HepG2 (cell line): ENCODE measurements around the gene PREX1. TPM values are rescaled to one million over a fixed set of nuclear protein-coding genes. Genes with fewer than 3 reads are reported as not detected.

Experiments used
- ATAC-seq: fragments of 200-7000 bp; cut with Tn5 transposase; 3 replicates; pipeline ENCODE4 v1.9.1; 2020; ENCODE audit warnings: mild to moderate bottlenecking, moderate library complexity
- BruUV-seq: library from RNA; stranded (reverse); fragments of 400-500 nt; replicated peaks from 2 replicates; lab custom pipeline; 2021; lab: Mats Ljungman, UMichigan
- CTCF ChIA-PET: fragments of 300-600 bp; formaldehyde crosslinking; extraction: SDS; loops from one replicate; lab custom pipeline; 2021; ENCODE audit warnings: low total read pairs, inconsistent platforms, low intra/inter-chr PET ratio; lab: Yijun Ruan, JAX
- POLR2A ChIA-PET: fragments of 350-600 bp; sonication (Branson Sonifier 250); formaldehyde crosslinking; loops from one replicate; lab custom pipeline; 2020; ENCODE audit warnings: antibody characterized with exemption, inconsistent platforms; lab: Yijun Ruan, JAX
- DNase-seq: peaks from one replicate; pipeline ENCODE4 v3.0.0-alpha.2; 2015; ENCODE audit warnings: low spot score
- FAIRE-seq: peaks from 3 replicates; lab custom pipeline; 2011; peaks lifted over from hg19 to GRCh38; lab: Jason Lieb, UNC
- H2AFZ ChIP-seq: one replicate; pipeline ENCODE4 v1.6.1; 2011; ENCODE audit warnings: low read length, inconsistent platforms
- H3K27ac ChIP-seq: fragments of 300-600 bp; 3 replicates; pipeline ENCODE4 v1.8.0; 2011; ENCODE audit warnings: mixed run types, mild to moderate bottlenecking, mixed read lengths, low read length, inconsistent platforms; ENCODE audit not compliant: insufficient read depth; ENCODE audit errors: extremely low read length
- H3K27me3 ChIP-seq, 2 experiments: fragments of 200-600 bp in 1 of 2; 2 replicates in 1 of 2; 3 replicates in 1 of 2; pipeline versions ENCODE4 v1.6.0 to v1.8.0; 2011; ENCODE audit warnings: low read length in 2 of 2, mild to moderate bottlenecking in 2 of 2, moderate library complexity in 2 of 2, inconsistent platforms in 1 of 2; ENCODE audit not compliant: insufficient read depth in 2 of 2, control insufficient read depth in 1 of 2
- H3K36me3 ChIP-seq, 2 experiments: fragments of 200-600 bp in 1 of 2; replicated peaks in 1 of 2; 2 replicates in 1 of 2; 3 replicates in 1 of 2; pipeline versions ENCODE4 v1.5.1 to v1.8.0; 2011; ENCODE audit warnings: low read length in 2 of 2, inconsistent platforms in 1 of 2; ENCODE audit not compliant: insufficient read depth in 2 of 2, control insufficient read depth in 1 of 2
- H3K4me1 ChIP-seq: 2 replicates; pipeline ENCODE4 v1.5.1; 2012; ENCODE audit warnings: low read length, inconsistent platforms; ENCODE audit not compliant: insufficient read depth
- H3K4me2 ChIP-seq: 2 replicates; pipeline ENCODE4 v1.6.0; 2011; ENCODE audit warnings: low read depth, low read length, inconsistent platforms
- H3K4me3 ChIP-seq, 3 experiments: fragments of 200-600 bp in 1 of 3; sonication (generic), shearing (Covaris generic) in 1 of 3; replicated peaks in 1 of 3; 2 replicates each; pipeline ENCODE4 v1.5.1; 2011 to 2016; ENCODE audit warnings: low read length in 3 of 3, inconsistent platforms in 2 of 3, low read depth in 2 of 3, mild to moderate bottlenecking in 2 of 3, control low read depth in 1 of 3, mixed read lengths in 1 of 3; ENCODE audit not compliant: insufficient read depth in 1 of 3
- H3K79me2 ChIP-seq: one replicate; pipeline ENCODE4 v1.6.1; 2011; ENCODE audit warnings: low read length, inconsistent platforms; ENCODE audit not compliant: insufficient read depth
- H3K9ac ChIP-seq: 2 replicates; pipeline ENCODE4 v1.6.0; 2011; ENCODE audit warnings: mild to moderate bottlenecking, low read depth, low read length, inconsistent platforms; ENCODE audit not compliant: insufficient read depth
- H3K9me3 ChIP-seq: 2 replicates; pipeline ENCODE4 v1.5.1; 2012; ENCODE audit warnings: mild to moderate bottlenecking, low read length
- H4K20me1 ChIP-seq: 2 replicates; pipeline ENCODE4 v1.6.0; 2011; ENCODE audit warnings: inconsistent platforms, mild to moderate bottlenecking, low read length, moderate library complexity; ENCODE audit not compliant: insufficient read depth
- ATF7-NPFF ChIP-seq: sonication (generic); formaldehyde crosslinking; IDR thresholded peaks from 2 replicates; pipeline ENCODE4 v1.8.1; 2023; ENCODE audit warnings: mild to moderate bottlenecking, low read depth, missing genetic modification reagents, moderate library complexity
- BORCS8-MEF2B ChIP-seq: sonication (generic); formaldehyde crosslinking; IDR thresholded peaks from 2 replicates; pipeline ENCODE4 v1.8.0; 2022; ENCODE audit warnings: mild to moderate bottlenecking, missing genetic modification reagents
- NCOA5 ChIP-seq: sonication (generic); formaldehyde crosslinking; IDR thresholded peaks from 2 replicates; pipeline ENCODE4 v1.4.0; 2020; ENCODE audit warnings: missing genetic modification reagents
- SCMH1 ChIP-seq: sonication (generic); formaldehyde crosslinking; IDR thresholded peaks from 2 replicates; pipeline ENCODE4 v1.9.0; 2021; ENCODE audit warnings: missing genetic modification reagents, mild to moderate bottlenecking, borderline replicate concordance
- ZNF33B ChIP-seq: sonication (generic); formaldehyde crosslinking; IDR thresholded peaks from 2 replicates; pipeline ENCODE4 v1.5.1; 2020; ENCODE audit warnings: mild to moderate bottlenecking, missing genetic modification reagents
- ZNF367 ChIP-seq: sonication (generic); formaldehyde crosslinking; IDR thresholded peaks from 2 replicates; pipeline ENCODE4 v1.4.0; 2020; ENCODE audit warnings: missing genetic modification reagents, borderline replicate concordance
- ZNF451 ChIP-seq: sonication (generic); formaldehyde crosslinking; IDR thresholded peaks from 2 replicates; pipeline ENCODE4 v1.5.0; 2020; ENCODE audit warnings: mild to moderate bottlenecking, missing genetic modification reagents
- ZNF761 ChIP-seq: sonication (generic); formaldehyde crosslinking; conservative IDR thresholded peaks from 2 replicates; pipeline ENCODE4 v1.4.0; 2020; ENCODE audit warnings: mild to moderate bottlenecking, missing genetic modification reagents
- WGBS: methylation state at CpG from one replicate; pipeline ENCODE4 v1.1.6; 2017; ENCODE audit warnings: low lambda C conversion rate; 5-methylcytosine and 5-hydroxymethylcytosine counted together
- in situ Hi-C: cut with HindIII; loops from 2 replicates; pipeline ENCODE4 v1.10.0; 2017; ENCODE audit warnings: low pct_unique_long_range_greater_than_20kb; ENCODE audit not compliant: extremely low pct_ligation_motif_present
- intact Hi-C: fragments of 100-400 bp; cut with micrococcal nuclease; formaldehyde crosslinking; loops from one replicate; pipeline ENCODE4 v1.10.0; 2022; ENCODE audit not compliant: unreplicated experiment
- polyA plus RNA-seq, 8 experiments: library from polyadenylated mRNA; depleted of rRNA in 3 of 8; stranded (reverse) in 7 of 8; unstranded in 1 of 8; fragments of >200 nt; fragmentation: Illumina TruSeq in 4 of 8; extraction: Trizol in 4 of 8; gene quantifications; 2 replicates each; pipeline versions ENCODE4 v1.2.1 to v1.2.3, GENCODE V29; 2011 to 2016; ENCODE audit warnings: low read depth in 4 of 8, missing spikeins in 1 of 8, mixed read lengths in 1 of 8; ENCODE audit not compliant: insufficient read depth in 1 of 8
- total RNA-seq, 5 experiments: library from RNA; depleted of rRNA; stranded (reverse); fragments of >200 nt; fragmentation: Illumina TruSeq; extraction: Trizol; gene quantifications; 2 replicates each; pipeline ENCODE4 v1.2.3, GENCODE V29; 2016; ENCODE audit warnings: low read depth in 1 of 5
- TF ChIP-seq, protein P1 (sequence below), 2 experiments: sonication (generic) in 1 of 2; formaldehyde crosslinking in 1 of 2; IDR thresholded peaks; 2 replicates each; pipeline versions ENCODE4 v1.6.1 to v1.9.0; 2014 to 2022; ENCODE audit warnings: antibody characterized with exemption in 1 of 2, borderline replicate concordance in 1 of 2, inconsistent platforms in 1 of 2, low read depth in 1 of 2, missing genetic modification reagents in 1 of 2
- TF ChIP-seq, protein P2 (sequence below): sonication (generic); formaldehyde crosslinking; IDR thresholded peaks from 2 replicates; pipeline ENCODE4 v1.5.0; 2020; ENCODE audit warnings: mild to moderate bottlenecking, missing genetic modification reagents
- TF ChIP-seq, protein P3 (sequence below): sonication (generic); formaldehyde crosslinking; IDR thresholded peaks from 2 replicates; pipeline ENCODE4 v1.4.0; 2020; ENCODE audit warnings: low read depth, mild to moderate bottlenecking, missing genetic modification reagents
- TF ChIP-seq, protein P4 (sequence below): sonication (generic); formaldehyde crosslinking; IDR thresholded peaks from 2 replicates; pipeline ENCODE4 v1.4.0; 2020; ENCODE audit warnings: mild to moderate bottlenecking, missing genetic modification reagents

The PREX1 gene
- total and polyA plus RNA-seq, 2 of the 13 experiments (the other 11 are each of a cell fraction or from before 2014, with no cell fraction given), result 0.02 to 0.04 TPM

DNA sequence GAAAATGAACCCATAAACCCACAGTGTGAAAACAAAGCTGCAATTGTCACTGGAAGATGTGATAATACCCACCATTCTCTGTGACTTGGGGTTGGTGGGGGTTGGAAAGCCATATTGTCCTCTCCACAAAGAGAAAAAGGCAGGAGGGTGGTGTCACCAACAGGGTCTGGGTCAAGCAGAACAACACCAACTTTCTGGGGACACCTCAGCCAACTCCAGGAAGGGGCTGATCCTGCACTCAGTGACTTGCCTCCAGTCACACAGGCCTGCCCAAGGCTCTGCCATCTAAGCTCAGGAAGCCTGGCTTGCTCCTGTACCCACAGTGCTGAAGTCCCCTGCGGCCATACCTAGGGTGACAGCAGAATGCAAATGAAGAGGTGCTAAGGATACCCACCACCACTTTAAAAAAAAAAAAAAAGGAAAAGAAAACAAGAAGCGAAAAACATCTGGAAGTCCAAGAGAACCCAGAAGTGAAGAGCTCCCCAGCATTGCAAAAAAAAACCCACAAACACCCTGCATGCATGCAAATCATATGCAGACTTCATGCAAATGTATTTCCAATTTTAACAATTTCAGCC lies 110.6 kb downstream of the PREX1 start:
- in situ Hi-C loops, result no loop called here
- H3K9me3 ChIP-seq, result no peaks in the 10 kb centered on the region
- ATAC-seq (no peak), FAIRE-seq (no peak), DNase-seq (no peak)
- no peak overlapping the region for H3K4me3 ChIP-seq
- no peaks in the 10 kb centered on the region for H3K36me3 ChIP-seq
- no peaks in the 10 kb centered on the region for H3K79me2 ChIP-seq
- no peak overlapping the region for H3K9ac ChIP-seq
- peaks cover 12% of the 10 kb centered on the region for H3K4me1 ChIP-seq
- ChIA-PET POLR2A (no interaction called here), CTCF (no interaction called here)
- H2AFZ ChIP-seq, result no peak overlapping the region
- no peak overlapping the region for H3K27ac ChIP-seq
- BruUV-seq, result no TSS peak
- H4K20me1 ChIP-seq, result no peaks in the 10 kb centered on the region
- WGBS, result 8% methylated on average over 2 of the region's 2 CpGs
- H3K27me3 ChIP-seq, result 0 out of 5 replicates have a peak, but pooled peaks cover 0 to 5% of the 10 kb centered on the region in 2 experiments
- H3K4me2 ChIP-seq, result no peak overlapping the region
- intact Hi-C loops, result no loop called here
- TF ChIP-seq ZNF367 (CRISPR knock-in tag) (no peak), ATF7-NPFF (CRISPR knock-in tag) (no peak), BORCS8-MEF2B (CRISPR knock-in tag) (no peak), ZNF33B (CRISPR knock-in tag) (no peak), NCOA5 (CRISPR knock-in tag) (no peak), ZNF451 (no peak), SCMH1 (no peak), ZNF761 (CRISPR knock-in tag) (no peak)
- TF ChIP-seq, protein P1, sequence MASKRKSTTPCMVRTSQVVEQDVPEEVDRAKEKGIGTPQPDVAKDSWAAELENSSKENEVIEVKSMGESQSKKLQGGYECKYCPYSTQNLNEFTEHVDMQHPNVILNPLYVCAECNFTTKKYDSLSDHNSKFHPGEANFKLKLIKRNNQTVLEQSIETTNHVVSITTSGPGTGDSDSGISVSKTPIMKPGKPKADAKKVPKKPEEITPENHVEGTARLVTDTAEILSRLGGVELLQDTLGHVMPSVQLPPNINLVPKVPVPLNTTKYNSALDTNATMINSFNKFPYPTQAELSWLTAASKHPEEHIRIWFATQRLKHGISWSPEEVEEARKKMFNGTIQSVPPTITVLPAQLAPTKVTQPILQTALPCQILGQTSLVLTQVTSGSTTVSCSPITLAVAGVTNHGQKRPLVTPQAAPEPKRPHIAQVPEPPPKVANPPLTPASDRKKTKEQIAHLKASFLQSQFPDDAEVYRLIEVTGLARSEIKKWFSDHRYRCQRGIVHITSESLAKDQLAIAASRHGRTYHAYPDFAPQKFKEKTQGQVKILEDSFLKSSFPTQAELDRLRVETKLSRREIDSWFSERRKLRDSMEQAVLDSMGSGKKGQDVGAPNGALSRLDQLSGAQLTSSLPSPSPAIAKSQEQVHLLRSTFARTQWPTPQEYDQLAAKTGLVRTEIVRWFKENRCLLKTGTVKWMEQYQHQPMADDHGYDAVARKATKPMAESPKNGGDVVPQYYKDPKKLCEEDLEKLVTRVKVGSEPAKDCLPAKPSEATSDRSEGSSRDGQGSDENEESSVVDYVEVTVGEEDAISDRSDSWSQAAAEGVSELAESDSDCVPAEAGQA (IDR thresholded peaks at IDR 0.05; ENCODE audit: low read depth), result no peak
- TF ChIP-seq, protein P1 (CRISPR knock-in tag; IDR thresholded peaks at IDR 0.05; ENCODE audit: borderline replicate concordance), result no peak
- TF ChIP-seq, protein P2, sequence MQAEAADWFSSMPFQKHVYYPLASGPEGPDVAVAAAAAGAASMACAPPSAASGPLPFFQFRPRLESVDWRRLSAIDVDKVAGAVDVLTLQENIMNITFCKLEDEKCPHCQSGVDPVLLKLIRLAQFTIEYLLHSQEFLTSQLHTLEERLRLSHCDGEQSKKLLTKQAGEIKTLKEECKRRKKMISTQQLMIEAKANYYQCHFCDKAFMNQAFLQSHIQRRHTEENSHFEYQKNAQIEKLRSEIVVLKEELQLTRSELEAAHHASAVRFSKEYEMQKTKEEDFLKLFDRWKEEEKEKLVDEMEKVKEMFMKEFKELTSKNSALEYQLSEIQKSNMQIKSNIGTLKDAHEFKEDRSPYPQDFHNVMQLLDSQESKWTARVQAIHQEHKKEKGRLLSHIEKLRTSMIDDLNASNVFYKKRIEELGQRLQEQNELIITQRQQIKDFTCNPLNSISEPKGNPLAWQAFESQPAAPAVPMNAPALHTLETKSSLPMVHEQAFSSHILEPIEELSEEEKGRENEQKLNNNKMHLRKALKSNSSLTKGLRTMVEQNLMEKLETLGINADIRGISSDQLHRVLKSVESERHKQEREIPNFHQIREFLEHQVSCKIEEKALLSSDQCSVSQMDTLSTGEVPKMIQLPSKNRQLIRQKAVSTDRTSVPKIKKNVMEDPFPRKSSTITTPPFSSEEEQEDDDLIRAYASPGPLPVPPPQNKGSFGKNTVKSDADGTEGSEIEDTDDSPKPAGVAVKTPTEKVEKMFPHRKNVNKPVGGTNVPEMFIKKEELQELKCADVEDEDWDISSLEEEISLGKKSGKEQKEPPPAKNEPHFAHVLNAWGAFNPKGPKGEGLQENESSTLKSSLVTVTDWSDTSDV (CRISPR knock-in tag), result no peak
- TF ChIP-seq, protein P3, sequence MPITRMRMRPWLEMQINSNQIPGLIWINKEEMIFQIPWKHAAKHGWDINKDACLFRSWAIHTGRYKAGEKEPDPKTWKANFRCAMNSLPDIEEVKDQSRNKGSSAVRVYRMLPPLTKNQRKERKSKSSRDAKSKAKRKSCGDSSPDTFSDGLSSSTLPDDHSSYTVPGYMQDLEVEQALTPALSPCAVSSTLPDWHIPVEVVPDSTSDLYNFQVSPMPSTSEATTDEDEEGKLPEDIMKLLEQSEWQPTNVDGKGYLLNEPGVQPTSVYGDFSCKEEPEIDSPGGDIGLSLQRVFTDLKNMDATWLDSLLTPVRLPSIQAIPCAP, result no peak
- TF ChIP-seq, protein P4, sequence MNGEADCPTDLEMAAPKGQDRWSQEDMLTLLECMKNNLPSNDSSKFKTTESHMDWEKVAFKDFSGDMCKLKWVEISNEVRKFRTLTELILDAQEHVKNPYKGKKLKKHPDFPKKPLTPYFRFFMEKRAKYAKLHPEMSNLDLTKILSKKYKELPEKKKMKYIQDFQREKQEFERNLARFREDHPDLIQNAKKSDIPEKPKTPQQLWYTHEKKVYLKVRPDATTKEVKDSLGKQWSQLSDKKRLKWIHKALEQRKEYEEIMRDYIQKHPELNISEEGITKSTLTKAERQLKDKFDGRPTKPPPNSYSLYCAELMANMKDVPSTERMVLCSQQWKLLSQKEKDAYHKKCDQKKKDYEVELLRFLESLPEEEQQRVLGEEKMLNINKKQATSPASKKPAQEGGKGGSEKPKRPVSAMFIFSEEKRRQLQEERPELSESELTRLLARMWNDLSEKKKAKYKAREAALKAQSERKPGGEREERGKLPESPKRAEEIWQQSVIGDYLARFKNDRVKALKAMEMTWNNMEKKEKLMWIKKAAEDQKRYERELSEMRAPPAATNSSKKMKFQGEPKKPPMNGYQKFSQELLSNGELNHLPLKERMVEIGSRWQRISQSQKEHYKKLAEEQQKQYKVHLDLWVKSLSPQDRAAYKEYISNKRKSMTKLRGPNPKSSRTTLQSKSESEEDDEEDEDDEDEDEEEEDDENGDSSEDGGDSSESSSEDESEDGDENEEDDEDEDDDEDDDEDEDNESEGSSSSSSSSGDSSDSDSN (CRISPR knock-in tag), result no peak
